Mammary epithelial cell (primary cell): ENCODE measurements around the gene BICRAL.

Experiments
- CTCF ChIP-seq, 2 donors: IDR thresholded peaks in 1 of 2; conservative IDR thresholded peaks in 1 of 2; 2 replicates each; pipeline ENCODE4 v1.5.1; 2011 to 2012; ENCODE audit warnings: inconsistent platforms in 2 of 2, low read length in 2 of 2, mild to moderate bottlenecking in 2 of 2, control low read depth in 1 of 2, low read depth in 1 of 2; ENCODE audit not compliant: insufficient read depth in 1 of 2; ENCODE audit errors: extremely low read depth in 1 of 2
- EZH2 ChIP-seq: IDR thresholded peaks from 2 replicates; pipeline ENCODE4 v1.6.1; 2012; ENCODE audit warnings: low read length, inconsistent platforms, borderline replicate concordance

DNA sequence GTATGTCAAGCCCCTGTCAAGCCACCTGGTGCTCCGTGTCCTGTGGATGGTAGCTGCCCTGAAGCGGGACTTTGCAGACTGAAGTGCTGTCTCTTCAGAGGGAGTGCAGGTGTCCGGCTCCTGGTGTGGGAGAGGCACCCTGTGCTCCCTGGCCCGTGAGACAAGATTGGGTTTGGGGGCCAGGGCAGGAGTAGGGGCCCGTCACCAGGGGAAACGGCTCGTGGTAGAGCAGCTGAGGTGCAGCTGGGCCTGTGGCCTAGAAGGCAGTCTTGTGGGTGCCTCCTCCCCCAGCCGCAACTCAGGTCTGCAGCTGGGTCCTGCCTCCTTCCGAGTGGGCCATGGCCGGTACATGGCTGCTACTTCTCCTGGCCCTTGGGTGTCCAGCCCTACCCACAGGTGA, 133.9 kb downstream of the BICRAL start, which contains the start of gene PTCRA:
- no peak for TF ChIP-seq CTCF (conservative IDR thresholded peaks at IDR 0.05 in 1 of 2, IDR thresholded peaks at IDR 0.05 in 1 of 2; ENCODE audit: extremely low read depth in 1 of 2, insufficient read depth in 1 of 2, low read depth in 1 of 2, low read length in 2 of 2)
- TF ChIP-seq EZH2: no peak
